ENCODE measurements around the gene ZBTB7B.

Gene ZBTB7B

GRCh38 chr1:155057104-155057503 is 54.5 kb downstream of the ZBTB7B start:
- peaks cover 19 to 80% (median 80%) of the 10 kb centered on the region in 3 donors for H3K36me3 ChIP-seq
- intact Hi-C loops (cut with DNase I; ENCODE audit: low total_unique reads), result no loop called here

GRCh38 chr1:155057788-155058211 is 55.2 kb downstream of the ZBTB7B start:
- peaks cover 0 to 24% (median 18%) of the 10 kb centered on the region in 4 donors for H3K4me1 ChIP-seq
- TF ChIP-seq CTCF (IDR thresholded peaks at IDR 0.05), result no peak
- H3K36me3 ChIP-seq, result peaks cover 19 to 80% (median 80%) of the 10 kb centered on the region in 3 donors
- intact Hi-C loops (cut with DNase I; ENCODE audit: low total_unique reads), result no loop called here
- no peak overlapping the region for H3K4me3 ChIP-seq
- no peak for DNase-seq
- H3K27ac ChIP-seq, result no peak overlapping the region
- no peaks in the 10 kb centered on the region for H3K27me3 ChIP-seq
- no peaks in the 10 kb centered on the region for H3K9me3 ChIP-seq

More at GRCh38 chr1:155057104-155057503, 54.5 kb downstream of the ZBTB7B start:
- DNase-seq, result no peak
- Histone ChIP-seq H3K9me3 (no peaks in the 10 kb centered on the region), H3K27ac (no peak overlapping the region), H3K27me3 (no peaks in the 10 kb centered on the region), H3K4me1 (peaks cover 0 to 24% (median 18%) of the 10 kb centered on the region in 4 donors), H3K4me3 (no peak overlapping the region)
- TF ChIP-seq CTCF (IDR thresholded peaks at IDR 0.05), result no peak

GRCh38 chr1:155060736-155061135 is 58.1 kb downstream of the ZBTB7B start:
- TF ChIP-seq CTCF (IDR thresholded peaks at IDR 0.05), result no peak
- DNase-seq, result no peak
- no peaks in the 10 kb centered on the region for H3K9me3 ChIP-seq
- no peak overlapping the region for H3K27ac ChIP-seq
- H3K4me1 ChIP-seq, result peaks cover 0 to 37% (median 28%) of the 10 kb centered on the region in 4 donors
- H3K27me3 ChIP-seq, result no peaks in the 10 kb centered on the region
- intact Hi-C loops (cut with DNase I; ENCODE audit: low total_unique reads), result loop anchor here (5.0 kb wide), 1 partner anchor 98 kb away; the partner anchor contains the start of gene PYGO2
- H3K4me3 ChIP-seq, result no peak overlapping the region
- peaks cover 14 to 58% (median 54%) of the 10 kb centered on the region in 3 donors for H3K36me3 ChIP-seq

- H3K9me3 ChIP-seq, result no peaks in the 10 kb centered on the region
- TF ChIP-seq CTCF (IDR thresholded peaks at IDR 0.05), result peak; percentile 98 to 99
- no peak overlapping the region for H3K27ac ChIP-seq
- no peak overlapping the region for H3K4me3 ChIP-seq
- no peaks in the 10 kb centered on the region for H3K27me3 ChIP-seq
- peak; percentile 81 to 86 for DNase-seq
- intact Hi-C loops (cut with DNase I; ENCODE audit: low total_unique reads), result loop anchor here (2.0 to 5.0 kb wide), 2 partner anchors 23 to 99 kb away; partner anchors contain the start of gene PYGO2
- H3K4me1 ChIP-seq, result peaks cover 0 to 37% (median 28%) of the 10 kb centered on the region in 4 donors
- peaks cover 13 to 53% (median 46%) of the 10 kb centered on the region in 3 donors for H3K36me3 ChIP-seq
These were observed 59.0 kb downstream of the ZBTB7B start for GRCh38 chr1:155061381-155062150.

- intact Hi-C loops (cut with DNase I; ENCODE audit: low total_unique reads), result loop anchor here (2.0 to 5.0 kb wide), 2 partner anchors 23 to 100 kb away; partner anchors contain the start of gene PYGO2
- Histone ChIP-seq H3K4me1 (peaks cover 0 to 37% (median 28%) of the 10 kb centered on the region in 4 donors), H3K27ac (no peak overlapping the region), H3K4me3 (no peak overlapping the region), H3K27me3 (no peaks in the 10 kb centered on the region), H3K9me3 (no peaks in the 10 kb centered on the region), H3K36me3 (peaks cover 7 to 50% (median 39%) of the 10 kb centered on the region in 3 donors)
- TF ChIP-seq CTCF (IDR thresholded peaks at IDR 0.05), result no peak
- DNase-seq, result no peak
These were observed 59.6 kb downstream of the ZBTB7B start for GRCh38 chr1:155062151-155062686.

Measured in tibial artery (tissue), 4 donors.